ENCODE results near the gene KCNQ1.
A peak's percentile ranks its signal among the peaks of the same experiment; 100 is the strongest.

KCNQ1 gene

DNA sequence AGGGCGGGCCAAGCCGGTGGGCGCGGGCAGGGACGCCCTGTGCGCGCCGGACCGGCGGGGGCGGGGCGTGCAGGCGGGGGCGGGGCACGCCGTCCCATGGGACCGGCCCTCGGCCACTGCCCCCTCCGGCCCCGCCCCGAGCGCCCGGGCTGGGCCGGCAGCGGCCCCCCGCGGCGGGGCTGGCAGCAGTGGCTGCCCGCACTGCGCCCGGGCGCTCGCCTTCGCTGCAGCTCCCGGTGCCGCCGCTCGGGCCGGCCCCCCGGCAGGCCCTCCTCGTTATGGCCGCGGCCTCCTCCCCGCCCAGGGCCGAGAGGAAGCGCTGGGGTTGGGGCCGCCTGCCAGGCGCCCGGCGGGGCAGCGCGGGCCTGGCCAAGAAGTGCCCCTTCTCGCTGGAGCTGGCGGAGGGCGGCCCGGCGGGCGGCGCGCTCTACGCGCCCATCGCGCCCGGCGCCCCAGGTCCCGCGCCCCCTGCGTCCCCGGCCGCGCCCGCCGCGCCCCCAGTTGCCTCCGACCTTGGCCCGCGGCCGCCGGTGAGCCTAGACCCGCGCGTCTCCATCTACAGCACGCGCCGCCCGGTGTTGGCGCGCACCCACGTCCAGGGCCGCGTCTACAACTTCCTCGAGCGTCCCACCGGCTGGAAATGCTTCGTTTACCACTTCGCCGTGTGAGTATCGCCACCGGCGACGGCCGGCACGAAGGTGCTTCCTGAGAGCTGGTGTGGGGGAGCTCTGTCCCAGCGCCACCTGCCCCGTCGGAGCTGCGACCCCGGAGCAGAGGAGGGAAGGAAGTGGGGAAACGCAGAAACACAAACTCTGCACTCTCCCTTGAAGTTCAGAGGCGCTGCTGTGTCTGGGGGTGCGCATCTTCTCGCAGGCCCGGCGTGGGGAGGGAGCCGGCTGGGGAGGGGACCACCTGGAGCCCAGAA lies at the start of gene KCNQ1:
Gene KCNQ1, plus strand, starts transcription at position 188 of the 925 bp plus-strand sequence. Its CDS starts 91 bp downstream, at position 279.
- DNase-seq (ENCODE audit: low spot score) = no peak

DNA sequence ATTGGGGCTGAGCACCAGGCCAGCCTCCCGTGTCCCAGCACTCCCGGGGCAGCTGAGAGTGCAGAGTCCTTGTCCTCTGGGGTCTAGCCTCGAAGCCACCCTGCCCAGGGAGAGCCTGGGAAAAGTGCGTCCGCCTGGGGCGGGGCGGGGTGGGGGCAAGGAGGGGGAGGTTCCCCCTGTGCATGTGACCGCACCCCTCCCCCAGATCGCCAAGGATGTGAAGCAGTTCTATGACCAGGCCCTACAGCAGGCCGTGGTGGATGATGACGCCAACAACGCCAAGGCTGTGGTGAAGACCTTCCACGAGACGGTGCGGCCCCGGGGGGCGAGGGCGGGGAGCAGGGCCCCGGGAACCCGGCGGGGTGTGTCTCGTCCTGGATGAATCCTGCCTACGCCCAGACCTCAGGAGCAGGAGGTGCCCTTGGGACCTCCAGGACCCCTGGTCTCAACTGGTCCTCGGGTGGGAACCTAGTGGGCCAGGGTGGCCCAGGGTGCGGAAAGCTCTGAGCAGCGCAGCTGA lies 49.5 kb upstream of the KCNQ1 start:
- DNase-seq (ENCODE audit: low spot score) = no peak

DNA sequence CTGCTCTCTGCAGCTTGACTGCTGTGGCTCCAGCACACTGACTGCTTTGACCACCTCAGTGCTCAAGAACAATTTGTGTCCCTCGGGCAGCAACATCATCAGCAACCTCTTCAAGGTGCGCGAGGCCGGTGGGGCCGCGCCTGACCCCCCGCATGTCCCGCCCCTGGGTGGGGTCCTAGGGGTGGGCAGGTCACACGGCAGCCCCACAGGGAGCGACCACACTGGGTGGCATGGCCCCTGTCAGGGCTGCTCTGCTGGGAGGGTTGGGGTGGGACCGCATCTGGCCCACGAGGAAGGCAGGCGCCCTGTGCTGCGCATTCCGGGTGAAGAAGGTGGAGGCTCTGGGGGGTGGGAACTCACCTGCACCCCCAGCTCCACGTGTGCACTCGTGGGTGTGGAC lies 49.0 kb upstream of the KCNQ1 start:
- DNase-seq (ENCODE audit: low spot score) = no peak

DNA sequence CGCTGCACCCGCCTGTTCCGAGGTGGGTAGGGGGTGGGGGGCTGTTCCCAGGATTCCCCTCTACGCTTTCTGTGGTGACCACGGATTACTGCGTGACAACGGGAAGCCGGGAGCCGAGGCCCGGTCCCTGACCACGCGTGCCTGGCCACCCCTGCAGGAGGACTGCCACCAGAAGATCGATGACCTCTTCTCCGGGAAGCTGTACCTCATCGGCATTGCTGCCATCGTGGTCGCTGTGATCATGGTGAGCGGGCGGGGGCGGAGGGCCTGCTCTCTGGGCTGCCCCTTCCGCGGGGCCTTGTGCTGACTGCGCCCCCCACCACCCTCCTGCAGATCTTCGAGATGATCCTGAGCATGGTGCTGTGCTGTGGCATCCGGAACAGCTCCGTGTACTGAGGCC lies 48.3 kb upstream of the KCNQ1 start:
- DNase-seq (ENCODE audit: low spot score) = no peak

GRCh38 chr11:2397005-2397404 lies 47.8 kb upstream of the KCNQ1 start:
- DNase-seq (ENCODE audit: low spot score) = no peak

GRCh38 chr11:2398664-2399355 lies 46.0 kb upstream of the KCNQ1 start:
- DNase-seq (ENCODE audit: low spot score) = no peak

GRCh38 chr11:2399488-2400068 lies 45.2 kb upstream of the KCNQ1 start:
- no peak for DNase-seq (ENCODE audit: low spot score)

DNA sequence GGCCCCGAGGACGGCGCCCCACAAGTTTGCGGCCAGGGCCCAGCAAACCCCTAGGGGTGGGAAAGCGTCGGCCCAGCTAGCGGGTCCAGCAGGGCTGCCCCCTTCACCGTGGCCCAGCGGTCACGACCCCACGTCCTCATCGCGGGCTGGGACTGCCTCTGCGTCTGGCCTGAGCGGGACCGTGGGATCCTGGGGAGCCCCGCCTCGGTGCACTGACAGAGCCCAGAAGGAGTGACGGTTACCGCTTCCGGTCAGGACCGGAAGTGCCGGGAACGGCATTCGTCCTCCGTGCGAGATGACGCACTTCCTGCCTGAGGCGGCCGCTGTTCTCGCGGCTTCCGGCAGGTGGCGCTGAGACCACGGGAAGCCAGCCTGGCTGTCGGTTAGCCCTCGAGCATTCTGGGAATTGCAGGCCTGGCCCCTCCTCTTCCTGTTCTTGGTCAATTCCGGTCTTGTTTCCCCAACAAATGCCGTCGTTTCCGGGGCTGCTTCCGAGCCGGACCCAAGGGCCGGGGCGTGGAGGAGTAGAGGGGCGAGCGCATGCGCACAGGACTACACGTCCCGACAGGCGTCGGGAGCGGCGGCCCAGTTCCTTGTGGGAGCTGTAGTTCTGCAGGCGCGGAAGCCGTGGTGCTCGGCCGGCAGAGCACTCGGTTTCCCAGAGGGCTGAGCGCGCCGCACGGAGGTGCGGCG lies 44.6 kb upstream of the KCNQ1 start, which contains the start of gene TSSC4:
Gene TSSC4, plus strand, starts transcription at position 682 of the 693 bp plus-strand sequence. CDS start 1,884 bp downstream, outside the sequence.
- DNase-seq (ENCODE audit: low spot score) = peak; percentile 99

DNA sequence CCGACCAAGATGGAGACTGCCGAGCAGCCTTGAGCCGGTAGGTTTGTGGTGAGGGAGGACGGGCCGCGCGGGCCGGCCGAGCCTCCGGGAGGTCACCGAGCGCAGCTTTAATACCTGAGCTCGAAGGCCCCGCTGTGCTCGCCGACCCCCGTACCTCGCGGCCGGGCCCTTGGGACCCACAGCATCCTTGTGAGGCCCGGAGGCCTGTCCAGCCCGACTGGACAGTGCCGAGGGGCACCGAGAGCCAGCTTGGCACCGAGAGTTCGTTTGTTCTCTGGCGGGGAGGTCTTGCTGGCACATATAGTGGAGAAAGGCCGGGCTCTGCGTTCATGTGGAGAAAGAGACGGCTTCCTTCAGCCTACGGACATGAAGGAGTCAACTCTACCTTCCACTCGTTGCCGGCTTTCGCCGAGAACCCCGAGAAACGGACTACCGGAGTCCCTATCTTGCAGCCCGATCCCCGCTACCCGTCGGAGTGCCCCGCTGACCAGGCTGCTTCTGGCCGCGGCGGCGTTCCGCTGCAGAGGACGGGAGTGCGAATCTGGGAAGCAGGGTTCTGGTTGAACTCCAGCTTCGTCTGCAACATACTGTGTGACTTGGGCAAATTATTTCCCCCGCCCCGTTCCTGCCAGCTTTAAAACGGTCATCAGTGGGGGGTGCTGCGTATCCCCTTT lies 43.9 kb upstream of the KCNQ1 start:
- no peak for DNase-seq (ENCODE audit: low spot score)

- DNase-seq (ENCODE audit: low spot score) = no peak
These were observed 43.3 kb upstream of the KCNQ1 start for GRCh38 chr11:2401436-2401984.

DNA sequence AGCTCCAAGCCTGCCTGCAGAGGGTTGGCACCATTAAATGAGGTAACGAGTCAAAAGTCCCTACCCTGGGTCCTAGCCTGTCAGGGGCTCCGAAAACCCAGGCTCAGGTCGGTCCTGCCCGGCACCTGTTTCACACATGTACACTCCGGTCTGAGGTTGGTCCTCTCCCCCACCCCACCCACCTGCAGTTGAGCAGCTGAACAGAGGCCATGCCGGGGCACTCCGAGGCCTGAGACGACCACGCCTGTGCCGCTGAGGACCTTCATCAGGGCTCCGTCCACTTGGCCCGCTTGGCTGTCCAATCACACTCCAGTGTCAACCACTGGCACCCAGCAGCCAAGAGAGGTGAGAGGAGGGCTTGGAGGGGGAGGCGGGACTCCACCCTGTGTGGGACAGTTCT lies 42.7 kb upstream of the KCNQ1 start:
- no peak for DNase-seq (ENCODE audit: low spot score)

DNA sequence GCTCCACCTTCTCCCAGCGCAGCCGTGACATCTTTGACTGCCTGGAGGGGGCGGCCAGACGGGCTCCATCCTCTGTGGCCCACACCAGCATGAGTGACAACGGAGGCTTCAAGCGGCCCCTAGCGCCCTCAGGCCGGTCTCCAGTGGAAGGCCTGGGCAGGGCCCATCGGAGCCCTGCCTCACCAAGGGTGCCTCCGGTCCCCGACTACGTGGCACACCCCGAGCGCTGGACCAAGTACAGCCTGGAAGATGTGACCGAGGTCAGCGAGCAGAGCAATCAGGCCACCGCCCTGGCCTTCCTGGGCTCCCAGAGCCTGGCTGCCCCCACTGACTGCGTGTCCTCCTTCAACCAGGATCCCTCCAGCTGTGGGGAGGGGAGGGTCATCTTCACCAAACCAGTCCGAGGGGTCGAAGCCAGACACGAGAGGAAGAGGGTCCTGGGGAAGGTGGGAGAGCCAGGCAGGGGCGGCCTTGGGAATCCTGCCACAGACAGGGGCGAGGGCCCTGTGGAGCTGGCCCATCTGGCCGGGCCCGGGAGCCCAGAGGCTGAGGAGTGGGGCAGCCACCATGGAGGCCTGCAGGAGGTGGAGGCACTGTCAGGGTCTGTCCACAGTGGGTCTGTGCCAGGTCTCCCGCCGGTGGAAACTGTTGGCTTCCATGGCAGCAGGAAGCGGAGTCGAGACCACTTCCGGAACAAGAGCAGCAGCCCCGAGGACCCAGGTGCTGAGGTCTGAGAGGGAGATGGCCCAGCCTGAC lies 41.7 kb upstream of the KCNQ1 start:
- DNase-seq (ENCODE audit: low spot score) = no peak

DNA sequence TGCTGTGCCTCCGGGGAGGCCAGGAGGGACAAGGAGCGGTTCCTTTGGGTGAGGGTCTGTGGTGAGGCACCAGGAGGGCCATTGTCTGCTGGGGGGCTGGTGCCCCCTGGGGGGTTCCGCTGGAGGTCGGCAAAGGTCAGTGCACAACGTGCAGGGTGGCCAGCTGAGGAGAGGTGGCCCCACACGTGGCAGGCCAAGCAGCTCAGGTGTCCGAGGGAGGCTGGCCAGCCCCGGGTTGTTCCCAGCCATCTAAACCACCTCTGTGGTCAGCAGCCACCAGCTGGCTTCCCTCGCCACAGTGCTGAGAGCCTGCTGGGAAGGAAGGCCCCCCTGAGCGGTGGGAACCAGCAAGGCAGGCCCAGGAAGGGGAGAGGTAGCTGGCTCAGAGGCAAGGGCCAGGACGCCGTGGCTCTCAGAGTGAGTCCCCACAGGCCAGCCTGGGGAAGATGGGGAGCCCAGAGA lies 40.0 kb upstream of the KCNQ1 start:
- no peak for DNase-seq (ENCODE audit: low spot score)

- no peak for DNase-seq (ENCODE audit: low spot score)
These were observed 38.4 kb upstream of the KCNQ1 start for GRCh38 chr11:2406451-2406850.

GRCh38 chr11:2406878-2407410 lies 37.9 kb upstream of the KCNQ1 start:
- no peak for DNase-seq (ENCODE audit: low spot score)

GRCh38 chr11:2408671-2409070 lies 36.1 kb upstream of the KCNQ1 start:
- no peak for DNase-seq (ENCODE audit: low spot score)

DNA sequence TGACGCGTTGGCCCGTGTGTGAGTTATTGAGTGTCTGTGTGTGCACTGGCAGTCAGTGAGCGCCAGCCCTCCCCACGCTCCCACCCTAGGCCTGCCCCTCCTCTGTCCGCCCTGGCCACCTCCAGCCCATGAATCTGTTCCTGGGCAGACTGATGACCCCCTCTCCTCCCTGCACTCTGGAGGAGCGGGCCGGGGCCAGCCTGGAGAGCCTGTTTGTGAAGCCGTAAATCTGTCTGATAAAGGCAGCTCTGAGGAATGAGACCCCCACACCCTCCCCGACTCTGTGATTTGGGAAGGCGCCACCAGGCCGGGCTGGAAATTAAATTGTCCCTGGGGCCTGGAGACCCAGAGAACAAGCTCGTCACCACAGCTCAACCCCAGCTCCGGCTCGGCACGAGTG lies 35.7 kb upstream of the KCNQ1 start:
- DNase-seq (ENCODE audit: low spot score) = no peak

- no peak for DNase-seq (ENCODE audit: low spot score)
These were observed 35.0 kb upstream of the KCNQ1 start for GRCh38 chr11:2409611-2410468.

DNA sequence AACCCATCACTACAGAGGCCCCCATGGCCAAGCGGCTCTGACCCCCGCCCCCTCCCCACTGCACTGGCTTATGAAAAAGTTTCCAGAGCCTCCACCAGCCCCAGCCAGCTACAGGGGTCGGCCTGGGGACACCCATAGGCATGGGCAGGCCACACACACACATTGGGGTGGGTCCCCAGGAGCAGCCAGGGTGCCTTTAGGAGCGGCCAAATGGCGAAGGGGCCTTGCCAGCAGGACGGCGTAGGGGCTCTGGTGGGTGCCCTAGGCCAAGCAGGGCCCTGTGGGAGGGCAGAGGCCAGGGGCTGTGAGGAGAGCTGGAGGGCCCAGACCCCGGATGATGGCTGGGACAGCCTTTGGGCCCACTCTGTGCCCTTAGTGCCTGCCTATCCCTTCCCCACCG lies 34.2 kb upstream of the KCNQ1 start:
- no peak for DNase-seq (ENCODE audit: low spot score)

Data from AG08395 (cell line).